ENCODE measurements around the gene RIMS4.

DNA sequence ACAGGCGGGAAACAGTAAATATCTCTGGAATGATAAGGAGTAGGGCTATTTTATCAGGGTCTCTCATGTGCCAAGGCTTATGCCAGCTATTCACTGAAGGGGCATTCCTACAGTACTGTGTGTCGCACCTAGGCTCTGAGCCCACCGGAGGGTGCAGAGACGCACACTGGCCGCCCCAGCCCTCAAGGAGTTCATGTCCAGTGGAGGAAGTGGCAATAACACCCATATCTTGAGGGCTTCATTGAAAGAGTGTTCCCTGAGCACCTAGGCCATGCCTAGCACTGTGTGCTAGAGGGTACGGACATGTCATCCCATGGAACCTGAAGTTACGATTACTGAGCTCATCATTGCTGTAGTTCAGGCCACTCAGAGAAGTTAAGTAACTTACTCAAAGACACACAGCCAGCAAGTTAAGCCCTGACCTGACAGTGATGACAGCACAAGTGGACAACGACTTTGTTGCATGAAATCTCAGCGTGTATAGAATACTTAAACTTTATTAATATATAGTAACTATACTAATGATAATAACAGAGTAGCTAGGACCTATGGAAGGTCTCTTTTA is 86.5 kb downstream of the RIMS4 start:
- no peak for TF ChIP-seq CTCF (IDR thresholded peaks at IDR 0.05)
- TF ChIP-seq POLR2A (IDR thresholded peaks at IDR 0.05), result no peak

Measured in testis (tissue), 2 donors.